ACHN (cell line): ENCODE measurements around the gene PLEKHG4B.

Source experiments
- DNase-seq: peaks from one replicate; pipeline ENCODE4 v3.0.0-alpha.2; 2015
- in situ Hi-C: cut with HindIII; loops from 2 replicates; pipeline ENCODE4 v1.10.0; 2017; ENCODE audit warnings: low sequenced_read_pairs, low pct_ligation_motif_present, low pct_unique_long_range_greater_than_20kb

PLEKHG4B gene

GRCh38 chr5:174876-175465 is 83.0 kb downstream of the PLEKHG4B start:
- in situ Hi-C loops: no loop called here

DNA sequence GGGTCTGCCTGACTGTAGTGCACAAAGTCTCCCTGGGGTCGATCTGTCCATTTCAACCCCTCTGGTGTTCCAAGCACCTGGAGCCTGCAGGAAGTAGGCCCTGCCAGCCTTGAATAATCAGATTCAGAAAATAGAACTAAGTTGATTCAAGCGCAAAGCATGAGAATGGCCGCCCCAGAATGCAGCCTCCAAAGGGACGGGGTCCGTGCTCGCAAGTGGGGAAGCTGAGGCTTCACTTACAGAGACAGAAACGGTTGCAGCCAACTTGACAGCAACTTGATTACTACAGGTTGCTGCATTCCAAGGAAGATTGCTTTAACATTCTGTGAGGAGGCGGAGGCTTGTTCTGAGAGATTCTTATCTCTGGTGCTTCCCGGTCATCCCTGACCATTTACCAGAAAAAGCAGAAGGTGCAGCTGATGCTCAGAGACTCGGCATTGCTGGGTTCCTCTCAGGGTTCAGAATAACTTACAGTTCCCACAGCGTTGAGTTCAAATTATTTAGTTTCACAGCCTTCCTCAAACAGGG is 84.4 kb downstream of the PLEKHG4B start:
- in situ Hi-C loops: no loop called here
- no peak for DNase-seq

More at GRCh38 chr5:174876-175465, 83.0 kb downstream of the PLEKHG4B start:
- DNase-seq: no peak

- no peak for DNase-seq
- in situ Hi-C loops: no loop called here
These were observed 86.1 kb downstream of the PLEKHG4B start for GRCh38 chr5:178110-178509.

DNA sequence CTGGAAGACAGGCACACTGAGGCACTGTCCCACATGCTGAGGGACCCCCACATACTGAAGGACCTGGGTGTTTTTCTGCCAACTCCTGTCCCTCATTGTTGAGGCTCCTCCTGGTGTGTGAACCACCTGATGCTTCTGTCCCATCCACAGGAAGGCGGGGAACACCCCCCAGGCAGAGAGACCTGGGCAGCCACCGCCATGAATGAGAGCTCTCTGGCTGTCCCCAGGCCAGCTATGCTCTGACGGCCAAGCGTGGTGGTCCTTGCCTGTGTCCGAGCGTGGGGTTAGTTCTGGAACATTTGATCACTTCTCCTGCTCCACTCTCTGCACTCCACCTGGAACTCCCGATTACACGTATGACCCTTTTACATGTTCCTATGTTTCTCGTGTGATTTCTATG is 87.4 kb downstream of the PLEKHG4B start:
- no peak for DNase-seq
- in situ Hi-C loops: no loop called here

GRCh38 chr5:180286-180918 is 88.4 kb downstream of the PLEKHG4B start:
- DNase-seq: no peak
- in situ Hi-C loops: no loop called here

GRCh38 chr5:181160-181559 is 89.2 kb downstream of the PLEKHG4B start:
- in situ Hi-C loops: no loop called here
- DNase-seq: no peak

DNA sequence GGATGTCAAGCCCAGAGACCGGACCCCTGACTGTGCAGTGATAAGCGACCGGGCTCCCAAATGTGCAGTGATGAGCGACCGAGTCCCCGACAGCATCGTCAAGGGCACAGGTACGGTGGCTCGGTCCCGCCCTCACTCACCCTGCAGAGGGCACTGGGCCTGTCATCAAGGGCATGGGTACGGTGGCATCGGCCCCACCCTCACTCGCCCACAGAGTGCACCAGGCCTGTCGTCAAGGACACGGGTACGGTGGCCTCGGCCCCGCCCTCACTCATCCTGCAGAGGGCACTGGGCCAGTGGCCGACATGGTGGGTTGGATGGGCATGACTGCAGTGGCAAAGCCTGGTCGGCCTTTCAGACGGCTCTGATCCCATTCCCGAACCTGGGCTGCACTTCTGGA is 89.6 kb downstream of the PLEKHG4B start:
- in situ Hi-C loops: no loop called here
- DNase-seq: no peak

DNA sequence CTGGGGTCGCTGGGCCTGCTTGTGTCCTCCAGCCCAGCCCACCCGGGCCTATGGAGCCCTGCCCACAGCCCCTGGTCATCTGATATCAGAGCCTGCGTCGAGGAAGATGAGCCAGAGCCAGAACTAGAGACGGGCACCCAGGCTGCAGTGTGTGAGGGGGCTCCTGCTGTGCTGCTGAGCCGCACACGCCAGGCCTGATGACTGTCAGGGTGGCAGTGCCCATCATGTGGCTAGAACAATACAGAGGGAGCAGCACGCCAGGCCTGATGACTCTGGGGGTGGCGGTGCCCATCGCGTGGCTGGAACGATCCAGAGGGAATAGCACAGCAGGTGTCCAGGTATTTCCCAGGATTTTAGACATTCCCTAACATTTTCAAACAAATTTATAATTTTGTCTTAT is 90.2 kb downstream of the PLEKHG4B start:
- in situ Hi-C loops: no loop called here
- no peak for DNase-seq

DNA sequence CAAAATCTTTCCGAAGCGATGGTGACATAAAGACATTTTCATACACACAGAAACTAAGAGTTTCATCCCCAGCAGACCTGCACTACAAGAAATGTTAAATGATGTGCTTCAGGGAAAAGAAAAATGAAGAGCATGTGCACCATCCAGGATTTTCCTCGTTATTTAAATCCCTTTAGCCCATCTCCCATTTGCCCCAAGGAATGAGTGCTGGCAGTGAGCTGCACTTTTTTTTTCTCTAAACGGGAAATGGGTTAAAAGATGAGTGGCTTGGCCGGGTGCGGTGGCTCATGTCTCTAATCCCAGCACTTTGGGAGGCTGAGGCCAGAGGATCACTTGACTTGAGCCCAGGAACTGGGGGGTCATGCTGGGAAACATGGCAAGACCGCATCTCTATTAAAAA is 92.5 kb downstream of the PLEKHG4B start:
- no peak for DNase-seq
- in situ Hi-C loops: no loop called here

- DNase-seq: no peak
- in situ Hi-C loops: no loop called here
These were observed 93.4 kb downstream of the PLEKHG4B start for GRCh38 chr5:185095-186070.

- no peak for DNase-seq
- in situ Hi-C loops: no loop called here
These were observed 94.4 kb downstream of the PLEKHG4B start for GRCh38 chr5:186091-187041.

DNA sequence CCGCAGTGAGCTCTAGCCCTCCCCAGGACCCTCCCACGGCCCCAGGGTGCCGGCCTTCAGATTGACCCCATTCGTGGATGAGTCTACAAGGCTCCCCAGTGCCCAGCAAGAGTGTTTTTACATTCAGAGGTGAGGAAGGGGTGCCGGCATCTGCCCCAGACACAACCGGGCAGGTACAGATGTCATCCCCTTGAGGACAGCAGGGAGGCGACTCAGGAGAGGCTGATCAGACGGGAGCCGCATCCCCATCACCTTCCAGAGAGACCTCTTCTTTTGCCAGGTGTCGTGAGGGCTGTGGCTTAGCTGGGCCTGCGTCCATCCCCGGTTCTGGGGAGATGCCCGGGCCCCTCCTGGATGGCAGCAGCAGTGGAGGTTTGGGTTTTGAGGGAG is 95.1 kb downstream of the PLEKHG4B start:
- in situ Hi-C loops: no loop called here

DNA sequence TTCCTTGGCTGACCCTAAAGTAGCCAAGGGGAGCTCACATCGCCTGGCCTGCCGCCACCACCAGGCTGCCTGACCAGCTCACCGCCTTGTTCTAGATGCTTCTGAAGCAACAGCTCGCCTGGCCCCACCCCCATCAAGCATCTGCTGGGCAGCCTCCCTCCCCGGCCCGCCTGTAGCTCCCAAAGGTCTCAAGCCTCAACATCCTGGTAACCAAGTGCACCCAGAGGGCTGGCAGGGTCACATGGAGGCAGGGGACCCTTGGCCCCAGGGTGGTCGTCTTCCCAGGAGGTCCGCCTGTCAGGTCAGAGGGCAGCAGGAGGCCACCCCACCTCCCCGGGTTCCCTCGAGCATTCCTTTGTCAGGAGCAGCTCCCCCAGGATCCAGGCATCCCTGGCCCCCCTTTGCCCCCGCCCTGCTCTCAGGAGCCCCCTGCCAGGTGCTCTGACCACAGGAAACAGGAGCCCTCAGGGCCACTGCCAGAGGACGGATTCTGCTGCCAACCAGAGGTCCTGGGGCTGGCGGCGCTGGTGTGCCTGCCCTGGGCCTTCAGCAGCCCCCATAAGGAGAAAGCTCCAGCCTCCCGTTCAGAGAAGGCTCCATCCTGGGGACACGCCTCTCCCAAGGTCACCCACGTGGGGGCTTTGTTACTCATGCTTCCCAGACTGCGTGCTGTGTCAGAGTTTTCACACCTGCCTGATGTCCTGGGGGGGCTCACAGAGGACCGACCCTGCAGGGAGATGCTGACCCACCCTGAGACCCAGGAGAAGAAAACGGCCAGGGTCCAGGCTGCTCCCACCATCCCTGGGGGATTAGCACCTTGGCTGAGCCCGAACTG is 95.9 kb downstream of the PLEKHG4B start:
- DNase-seq: no peak
- in situ Hi-C loops: no loop called here

More for the DNA sequence above, 95.1 kb downstream of the PLEKHG4B start:
- no peak for DNase-seq

DNA sequence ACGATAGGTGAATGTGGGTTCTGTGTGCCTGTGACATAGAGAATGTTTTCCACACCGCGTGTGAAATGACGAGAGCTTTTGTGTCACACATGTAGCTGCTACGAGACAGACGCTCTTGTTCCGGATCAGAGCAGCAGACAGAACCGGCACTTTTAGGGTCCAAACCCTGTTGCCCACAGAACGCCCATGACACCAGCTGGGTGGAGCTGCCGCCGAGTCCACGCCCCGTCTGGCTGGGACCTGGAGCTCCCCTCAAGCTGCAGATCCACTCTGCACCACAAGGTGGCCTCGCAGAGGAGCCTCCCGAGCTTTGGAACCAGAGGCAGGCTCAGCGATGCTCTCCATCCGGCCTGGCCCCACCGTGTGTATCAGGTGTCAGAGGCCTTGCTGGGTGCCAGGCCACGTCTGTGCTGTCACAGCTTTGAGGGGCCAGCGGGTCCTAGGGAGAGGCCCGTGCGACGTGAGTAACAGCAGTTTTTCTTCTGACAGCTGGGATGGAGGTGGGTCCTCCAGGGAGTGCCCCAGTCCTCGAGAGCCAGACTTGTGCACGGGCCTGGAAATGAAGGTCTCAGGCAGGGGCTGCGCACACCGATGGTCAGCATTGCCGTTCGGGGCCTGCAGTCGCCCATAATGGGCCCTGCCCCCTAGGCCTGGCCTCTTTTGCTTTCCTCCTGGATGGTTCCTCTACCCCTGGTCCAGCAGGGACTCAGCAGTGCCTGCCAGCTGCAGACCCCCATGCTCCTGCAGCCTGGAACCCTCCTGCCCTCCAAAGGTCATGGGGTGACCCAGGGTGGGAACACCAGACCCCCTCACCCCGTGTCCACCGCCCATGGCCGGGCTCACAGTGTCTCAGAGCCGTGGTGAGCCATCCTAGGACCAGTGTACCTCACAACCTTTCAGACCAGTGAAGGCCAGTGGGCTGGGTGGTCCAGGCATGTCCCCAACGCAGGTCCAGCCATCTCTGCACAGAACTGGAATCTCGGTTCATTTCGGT is 96.8 kb downstream of the PLEKHG4B start:
- peak; percentile 82 for DNase-seq
- in situ Hi-C loops: no loop called here

GRCh38 chr5:189486-189885 is 97.5 kb downstream of the PLEKHG4B start:
- no peak for DNase-seq
- in situ Hi-C loops: no loop called here

DNA sequence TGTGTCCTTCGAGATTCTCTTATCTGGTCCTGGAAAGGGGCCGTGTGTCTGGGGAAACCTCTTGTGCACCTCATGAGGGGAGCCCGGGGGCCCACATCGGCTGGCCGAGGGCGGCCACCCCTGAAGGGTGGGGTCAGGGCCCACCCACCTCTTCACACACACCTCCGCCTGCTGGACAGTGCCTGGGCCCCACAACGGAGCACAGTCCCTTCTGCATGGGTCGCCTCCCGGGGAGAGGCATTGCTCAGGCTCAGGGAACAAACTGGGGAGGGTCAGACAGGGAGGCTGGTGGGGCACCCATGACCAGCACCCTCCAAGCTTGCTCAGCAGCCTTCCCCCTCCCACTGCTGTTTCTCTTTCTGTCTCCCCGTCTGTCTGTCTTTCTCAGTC is 98.0 kb downstream of the PLEKHG4B start:
- no peak for DNase-seq
- in situ Hi-C loops: no loop called here
